ENCODE measurements around the gene VAV1. TPM values are rescaled to one million over a fixed set of nuclear protein-coding genes. Genes with fewer than 3 reads are reported as not detected.
A peak's percentile ranks its signal among the peaks of the same experiment; 100 is the strongest.

Gene VAV1
- total and polyA plus RNA-seq, 9 of the 15 experiments (the other 6 are each of a cell fraction or from before 2014, with no cell fraction given) = 0.46 to 20.1 (median 11.1) TPM

GRCh38 chr19:6737284-6737872 lies 35.1 kb upstream of the VAV1 start, which contains the start of gene GPR108 (continued):
- TF ChIP-seq JUNB (CRISPR knock-in tag; conservative IDR thresholded peaks at IDR 0.05) (no peak), KDM4B (IDR thresholded peaks at IDR 0.05; ENCODE audit: borderline replicate concordance in 2 of 2, low read depth in 1 of 2) (peak in 1 of 2 experiments; percentile 51; a peak in 1 of 4 replicates), SNRNP70 (optimal IDR thresholded peaks at IDR 0.05; ENCODE audit: low read depth, low read length) (no peak), RBFOX2 (IDR thresholded peaks at IDR 0.05; ENCODE audit: low read depth, low read length) (peak; percentile 83), IFI16 (CRISPR knock-in tag; IDR thresholded peaks at IDR 0.05) (no peak), CAMTA2 (CRISPR knock-in tag; conservative IDR thresholded peaks at IDR 0.05) (peak; percentile 64; the same call in 1 of the 2 replicates), JUND (IDR thresholded peaks at IDR 0.05; ENCODE audit: borderline replicate concordance, low read depth, low read length) (peak; percentile 100), JUND (tag; IDR thresholded peaks at IDR 0.05; ENCODE audit: borderline replicate concordance, low read depth, low read length) (no peak), DPF2 (IDR thresholded peaks at IDR 0.05) (no peak), KHSRP (IDR thresholded peaks at IDR 0.05) (peak; percentile 67; the same call in 1 of the 2 replicates), GATAD2B (IDR thresholded peaks at IDR 0.05; ENCODE audit: borderline replicate concordance) (no peak), EHMT2 (IDR thresholded peaks at IDR 0.05) (no peak), HNRNPLL (IDR thresholded peaks at IDR 0.05; ENCODE audit: low read depth, low read length, poor library complexity, severe bottlenecking) (peak; percentile 67)
- TF ChIP-seq, protein P1, sequence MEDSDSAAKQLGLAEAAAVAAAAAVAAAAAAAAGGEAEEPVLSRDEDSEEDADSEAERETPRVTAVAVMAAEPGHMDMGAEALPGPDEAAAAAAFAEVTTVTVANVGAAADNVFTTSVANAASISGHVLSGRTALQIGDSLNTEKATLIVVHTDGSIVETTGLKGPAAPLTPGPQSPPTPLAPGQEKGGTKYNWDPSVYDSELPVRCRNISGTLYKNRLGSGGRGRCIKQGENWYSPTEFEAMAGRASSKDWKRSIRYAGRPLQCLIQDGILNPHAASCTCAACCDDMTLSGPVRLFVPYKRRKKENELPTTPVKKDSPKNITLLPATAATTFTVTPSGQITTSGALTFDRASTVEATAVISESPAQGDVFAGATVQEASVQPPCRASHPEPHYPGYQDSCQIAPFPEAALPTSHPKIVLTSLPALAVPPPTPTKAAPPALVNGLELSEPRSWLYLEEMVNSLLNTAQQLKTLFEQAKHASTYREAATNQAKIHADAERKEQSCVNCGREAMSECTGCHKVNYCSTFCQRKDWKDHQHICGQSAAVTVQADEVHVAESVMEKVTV (CRISPR knock-in tag; IDR thresholded peaks at IDR 0.05) = no peak
- TF ChIP-seq, protein P2, sequence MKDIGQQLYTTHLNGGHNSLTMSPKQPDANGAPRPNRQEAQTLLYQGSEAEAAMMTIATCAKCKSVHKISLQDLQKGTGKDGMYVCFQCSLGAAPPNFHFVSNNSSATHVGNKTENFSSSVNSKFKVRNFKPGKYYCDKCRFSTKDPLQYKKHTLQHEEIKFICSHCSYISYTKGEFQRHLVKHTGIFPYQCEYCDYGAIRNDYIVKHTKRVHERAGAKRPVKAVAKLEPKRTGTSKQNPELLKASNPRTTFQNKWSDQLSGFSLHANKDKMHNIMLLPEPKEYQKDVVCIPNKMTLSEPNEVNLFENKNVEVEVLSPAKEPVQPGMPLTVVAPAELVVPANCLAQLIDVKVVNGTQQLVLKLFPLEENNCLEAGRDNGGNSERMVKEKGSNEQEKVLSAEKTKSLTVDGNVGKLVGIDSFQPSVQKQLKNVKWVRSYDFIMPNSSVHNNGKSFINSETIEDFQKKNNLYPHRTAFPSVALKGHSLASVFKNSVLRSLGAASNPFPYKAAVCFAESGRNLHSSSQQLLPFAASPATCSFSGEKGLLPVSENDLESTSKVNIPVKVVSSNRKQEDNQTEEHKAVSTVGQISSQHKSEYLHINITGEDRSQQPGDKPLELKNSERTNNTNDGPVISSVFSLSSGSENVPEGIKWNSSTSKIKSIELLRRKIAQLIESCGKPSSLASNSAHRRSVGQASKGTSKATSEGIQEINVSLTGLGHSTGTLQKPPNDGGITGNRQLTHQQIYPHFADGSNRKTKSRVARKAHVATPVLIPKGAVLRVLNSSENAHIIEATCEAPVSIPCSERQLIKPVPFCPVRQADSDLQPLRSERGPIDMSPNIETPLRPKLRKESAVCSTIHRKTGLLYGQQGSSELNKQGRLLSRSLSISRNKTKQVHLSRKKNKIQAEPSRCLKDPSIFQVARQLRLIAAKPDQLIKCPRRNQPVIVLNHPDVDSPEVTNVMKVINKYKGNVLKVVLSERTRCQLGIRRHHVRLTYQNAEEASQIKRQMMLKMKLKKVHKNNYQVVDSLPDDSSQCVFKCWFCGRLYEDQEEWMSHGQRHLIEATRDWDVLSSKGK (CRISPR knock-in tag; IDR thresholded peaks at IDR 0.05) = no peak
- TF ChIP-seq, protein P3, sequence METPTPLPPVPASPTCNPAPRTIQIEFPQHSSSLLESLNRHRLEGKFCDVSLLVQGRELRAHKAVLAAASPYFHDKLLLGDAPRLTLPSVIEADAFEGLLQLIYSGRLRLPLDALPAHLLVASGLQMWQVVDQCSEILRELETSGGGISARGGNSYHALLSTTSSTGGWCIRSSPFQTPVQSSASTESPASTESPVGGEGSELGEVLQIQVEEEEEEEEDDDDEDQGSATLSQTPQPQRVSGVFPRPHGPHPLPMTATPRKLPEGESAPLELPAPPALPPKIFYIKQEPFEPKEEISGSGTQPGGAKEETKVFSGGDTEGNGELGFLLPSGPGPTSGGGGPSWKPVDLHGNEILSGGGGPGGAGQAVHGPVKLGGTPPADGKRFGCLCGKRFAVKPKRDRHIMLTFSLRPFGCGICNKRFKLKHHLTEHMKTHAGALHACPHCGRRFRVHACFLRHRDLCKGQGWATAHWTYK (CRISPR knock-in tag; IDR thresholded peaks at IDR 0.05) = peak; percentile 65; the same call in 1 of the 2 replicates

Data from K562 (cell line).